ENCODE data around the gene C11orf68. TPM values are rescaled to one million over a fixed set of nuclear protein-coding genes. Genes with fewer than 3 reads are reported as not detected.

C11orf68 gene
- total RNA-seq, 2 donors from 2014 or later = 34.7 to 36.5 TPM

- Mint-ChIP-seq H3K36me3 (ENCODE audit: insufficient read depth in 2 of 2) (peaks cover 2 to 13% of the 10 kb centered on the region in 2 donors), H3K4me1 (ENCODE audit: low read depth) (peaks cover 27% of the 10 kb centered on the region), H3K27me3 (ENCODE audit: low read depth) (no peaks in the 10 kb centered on the region), H3K9me3 (no peaks in the 10 kb centered on the region), H3K27ac (no peak overlapping the region), H3K4me3 (no peak overlapping the region)
- peak in 1 of 2 donors; percentile 37 for DNase-seq
- no peak for ATAC-seq (replicated peaks in 1 of 2)
Observed at GRCh38 chr11:65867284-65868071, 51.4 kb downstream of the C11orf68 start.

Other genes starting within 250 kb of the C11orf68 start
- gene KAT5, start 206.8 kb downstream of the C11orf68 start, total RNA-seq = 100 to 1,000 TPM in 1 of 2 donors, 10 to 100 TPM in 1; 86.4 to 105 TPM
- 10 to 100 TPM; 35.4 to 37.1 TPM for gene RNASEH2C, start 198.3 kb downstream of the C11orf68 start, total RNA-seq
- gene AP5B1, start 138.1 kb downstream of the C11orf68 start, total RNA-seq = 10 to 100 TPM; 20.0 to 22.4 TPM
- under 1 TPM in 1 of 2 donors, not detected in 1; 0.16 TPM for gene OVOL1, start 132.0 kb downstream of the C11orf68 start, total RNA-seq
- 1 to 10 TPM; 2.2 to 4.6 TPM for gene SNX32, start 85.1 kb downstream of the C11orf68 start, total RNA-seq
- 100 to 1,000 TPM; 477 to 512 TPM for gene CFL1, start 60.9 kb downstream of the C11orf68 start, total RNA-seq
- gene MUS81, start 58.6 kb downstream of the C11orf68 start, total RNA-seq = 10 to 100 TPM; 80.6 to 94.8 TPM
- gene EFEMP2, start 46.3 kb downstream of the C11orf68 start, total RNA-seq = 10 to 100 TPM; 22.4 to 26.0 TPM
- 10 to 100 TPM; 16.8 to 27.8 TPM for gene CTSW, start 39.2 kb downstream of the C11orf68 start, total RNA-seq
- gene FIBP, start 30.6 kb downstream of the C11orf68 start, total RNA-seq = 10 to 100 TPM; 86.4 to 91.9 TPM
- 10 to 100 TPM; 35.4 to 37.5 TPM for gene CCDC85B, start 28.4 kb downstream of the C11orf68 start, total RNA-seq
- gene FOSL1, start 18.7 kb downstream of the C11orf68 start, total RNA-seq = 10 to 100 TPM; 11.9 to 18.8 TPM
- 100 to 1,000 TPM; 126 to 145 TPM for gene DRAP1, start 364 bp upstream of the C11orf68 start, total RNA-seq
- gene TSGA10IP, start 26.4 kb upstream of the C11orf68 start, total RNA-seq = not detected
- gene SART1, start 42.7 kb upstream of the C11orf68 start, total RNA-seq = 10 to 100 TPM; 63.2 to 75.9 TPM
- 10 to 100 TPM; 39.1 to 40.8 TPM for gene EIF1AD, start 83.1 kb upstream of the C11orf68 start, total RNA-seq
- 100 to 1,000 TPM; 166 to 174 TPM for gene BANF1, start 83.4 kb upstream of the C11orf68 start, total RNA-seq
- gene CST6, start 92.9 kb upstream of the C11orf68 start, total RNA-seq = under 1 TPM; 0.34 to 0.79 TPM
- under 1 TPM in 1 of 2 donors, not detected in 1; 0.49 TPM for gene CATSPER1, start 107.4 kb upstream of the C11orf68 start, total RNA-seq
- gene GAL3ST3, start 130.1 kb upstream of the C11orf68 start, total RNA-seq = under 1 TPM; 0.36 to 0.42 TPM
- 100 to 1,000 TPM; 222 to 223 TPM for gene SF3B2, start 133.3 kb upstream of the C11orf68 start, total RNA-seq
- 100 to 1,000 TPM; 104 to 114 TPM for gene PACS1, start 151.2 kb upstream of the C11orf68 start, total RNA-seq